GM10847 (cell line): ENCODE data around the gene TMTC4.

ENCODE experiments used
- POLR2A ChIP-seq: IDR thresholded peaks from 2 replicates; pipeline ENCODE4 v1.6.1; 2011; ENCODE audit not compliant: insufficient read length; ENCODE audit errors: extremely low read depth

Gene TMTC4

DNA sequence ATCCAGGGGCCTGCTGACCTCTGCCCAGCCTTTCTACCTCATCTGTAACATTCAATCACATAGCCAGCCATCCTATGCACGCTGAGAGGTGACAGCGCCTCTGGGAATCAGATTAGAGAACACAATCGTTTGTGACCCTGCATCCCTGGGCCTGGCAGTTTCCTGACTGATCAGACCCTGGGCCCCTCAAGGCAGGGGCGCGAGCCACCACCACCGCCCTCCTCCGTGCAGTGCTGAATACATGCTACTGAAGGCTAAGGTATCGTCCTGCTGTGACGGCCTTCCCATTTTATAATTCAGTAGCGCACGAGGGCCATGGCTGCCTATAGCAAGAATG is 1.3 kb downstream of the TMTC4 start:
- TF ChIP-seq POLR2A = no peak

DNA sequence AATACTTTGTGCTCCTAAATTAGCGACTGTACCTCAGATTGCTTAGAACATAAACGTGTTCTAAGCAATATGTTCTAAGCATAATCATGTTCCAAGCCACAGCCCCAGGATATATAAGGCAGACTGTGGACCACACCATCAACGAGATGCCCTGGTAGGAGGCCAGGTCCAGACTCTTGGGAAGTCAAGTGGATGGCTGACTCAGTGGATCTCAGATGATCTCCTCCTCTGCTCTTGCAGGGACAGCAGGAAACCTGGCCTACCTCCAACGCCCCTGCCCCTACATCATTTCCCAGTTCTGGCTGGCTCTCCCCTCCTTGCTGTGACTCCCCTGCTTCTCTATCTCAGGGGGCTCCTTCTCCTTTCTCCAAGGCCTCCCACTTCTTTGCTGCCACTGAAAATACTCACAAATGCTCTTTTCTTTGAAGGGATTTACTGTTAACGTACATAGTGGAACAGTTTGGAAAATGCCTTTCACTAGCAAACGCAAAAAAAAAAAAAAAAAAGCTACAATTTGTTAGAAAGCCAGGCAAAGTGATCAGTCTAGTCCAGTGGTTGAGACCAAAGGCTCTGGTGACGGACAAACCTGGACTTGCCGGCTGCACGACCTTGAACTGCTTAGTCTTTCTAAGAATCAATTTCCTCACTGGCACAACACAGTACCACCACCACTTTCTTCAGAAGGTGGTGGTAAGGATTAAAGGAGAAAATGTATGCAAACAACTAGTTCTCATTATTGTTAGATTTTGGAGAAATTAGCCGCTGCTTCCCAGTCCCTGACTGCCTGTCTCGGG is 3.0 kb downstream of the TMTC4 start:
- no peak for TF ChIP-seq POLR2A

- no peak for TF ChIP-seq POLR2A
Measured at GRCh38 chr13:100668408-100668807, 6.2 kb downstream of the TMTC4 start.

- no peak for TF ChIP-seq POLR2A
Measured at GRCh38 chr13:100667894-100668293, 6.7 kb downstream of the TMTC4 start.

GRCh38 chr13:100666124-100666523 is 8.5 kb downstream of the TMTC4 start:
- no peak for TF ChIP-seq POLR2A

DNA sequence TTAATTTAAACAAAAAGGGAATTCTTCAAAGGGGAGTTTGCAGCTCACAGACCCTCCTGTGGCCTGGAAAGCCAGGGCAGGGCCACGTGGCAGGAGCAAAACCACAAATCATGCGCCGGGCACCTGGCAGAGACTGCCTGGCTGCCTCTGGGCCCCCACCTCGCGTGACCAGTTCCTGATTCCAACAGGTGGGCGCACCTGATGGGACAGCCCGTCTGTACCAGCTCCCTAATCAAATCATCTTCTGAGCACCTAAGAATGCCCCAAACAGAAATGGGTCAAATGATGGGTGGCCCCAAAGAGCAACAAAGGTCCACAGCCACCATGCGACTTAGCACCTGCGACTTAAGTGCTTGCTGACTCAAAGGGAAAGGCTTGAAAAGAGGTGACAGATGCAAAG is 9.2 kb downstream of the TMTC4 start:
- no peak for TF ChIP-seq POLR2A

GRCh38 chr13:100664171-100664900 is 10.3 kb downstream of the TMTC4 start:
- TF ChIP-seq POLR2A = no peak

GRCh38 chr13:100662468-100663211 is 12.0 kb downstream of the TMTC4 start:
- no peak for TF ChIP-seq POLR2A

DNA sequence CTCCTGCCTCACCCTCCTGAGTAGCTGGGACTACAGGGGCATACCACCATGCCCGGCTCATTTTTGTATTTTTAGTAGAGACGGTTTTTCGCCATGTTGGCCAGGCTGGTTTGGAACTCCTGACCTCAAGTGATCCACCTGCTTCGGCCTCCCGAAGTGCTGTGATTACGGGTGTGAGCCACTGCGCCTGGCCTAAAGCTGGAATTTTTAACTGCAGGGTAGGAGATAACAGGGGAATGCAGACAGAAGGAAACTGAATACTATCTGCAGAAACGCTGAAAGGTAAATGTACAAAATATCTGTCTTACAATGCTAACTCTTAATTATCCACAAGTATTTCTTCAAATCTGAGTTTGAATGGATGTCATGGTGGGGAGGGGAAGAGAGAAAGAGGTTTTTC is 13.8 kb downstream of the TMTC4 start:
- no peak for TF ChIP-seq POLR2A

- no peak for TF ChIP-seq POLR2A
Measured at GRCh38 chr13:100659578-100659977, 15.0 kb downstream of the TMTC4 start.

DNA sequence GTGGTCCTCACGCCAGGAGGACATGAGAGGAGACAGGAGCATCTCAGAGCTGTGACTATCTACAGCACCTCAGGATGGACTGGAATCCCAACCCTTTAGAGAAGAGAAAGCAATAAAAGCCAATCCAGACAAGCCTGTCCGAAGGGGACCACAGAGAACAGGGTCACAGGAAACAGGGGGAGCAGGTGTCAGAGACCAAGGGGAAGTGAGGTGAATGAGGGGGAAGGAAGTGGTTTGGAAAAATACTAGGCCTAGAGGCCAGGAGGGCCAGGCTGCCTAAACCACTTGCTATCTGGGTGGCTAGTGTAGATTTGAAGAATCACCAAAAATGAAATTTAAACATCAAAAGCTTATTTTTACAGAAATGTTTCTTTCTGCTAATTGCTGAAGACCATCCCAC is 16.2 kb downstream of the TMTC4 start:
- TF ChIP-seq POLR2A = no peak

DNA sequence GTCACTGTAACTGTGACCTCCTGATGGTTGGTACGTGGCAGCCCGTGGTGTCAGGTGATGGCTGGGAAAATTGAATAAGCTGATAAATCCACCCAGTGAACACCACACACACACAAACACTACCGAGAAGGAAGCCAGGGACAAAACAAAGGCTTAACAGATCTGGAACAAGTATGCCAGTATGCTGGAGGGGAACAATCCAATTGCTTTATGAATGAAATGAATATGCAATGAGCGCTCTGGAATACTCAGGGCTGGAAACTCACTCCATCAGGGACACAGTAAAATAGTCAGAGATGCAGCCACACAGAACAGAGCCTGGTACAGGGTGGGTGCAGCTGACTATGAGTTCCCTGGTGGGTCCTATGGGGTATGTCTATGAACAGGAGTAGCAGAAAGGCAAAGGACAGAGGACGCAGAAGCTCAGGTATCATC is 16.7 kb downstream of the TMTC4 start:
- no peak for TF ChIP-seq POLR2A

DNA sequence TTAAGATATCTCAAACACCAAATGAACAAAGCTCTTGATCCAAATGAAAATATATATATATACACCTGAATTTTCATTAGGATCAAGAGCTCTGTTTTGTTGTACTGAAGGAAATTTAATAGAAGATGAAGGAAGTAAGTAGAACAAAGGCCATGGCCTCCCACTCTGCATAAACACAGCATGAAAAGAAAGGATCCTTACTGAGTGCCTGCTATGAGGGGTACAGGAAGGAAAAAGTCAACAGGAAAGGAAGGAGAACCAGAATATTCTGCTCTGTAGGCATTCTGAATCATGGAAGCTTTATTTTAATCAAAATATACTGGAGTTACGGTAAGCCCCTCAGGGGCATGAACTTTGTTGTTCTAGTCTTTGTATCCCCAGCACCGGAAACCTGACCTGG is 22.1 kb downstream of the TMTC4 start:
- TF ChIP-seq POLR2A = no peak

GRCh38 chr13:100650326-100650725 is 24.3 kb downstream of the TMTC4 start:
- no peak for TF ChIP-seq POLR2A

DNA sequence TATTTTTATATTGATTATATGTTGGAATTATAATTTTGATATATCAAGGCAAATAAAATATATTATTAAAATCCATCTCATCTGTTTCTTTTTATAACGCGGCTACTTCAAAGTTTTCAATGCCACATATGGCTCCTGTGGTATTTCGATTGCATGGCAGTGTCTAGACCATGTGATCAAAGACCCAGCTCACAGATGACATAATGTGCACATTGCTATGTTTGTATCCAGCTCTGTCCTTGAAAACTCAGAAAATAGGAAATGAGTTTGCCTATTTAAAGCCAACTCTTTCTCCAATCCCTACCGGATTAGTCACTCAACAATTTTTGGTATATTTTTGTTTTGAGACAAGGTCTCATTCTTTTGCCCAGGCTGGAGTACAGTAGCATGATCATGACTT is 26.2 kb downstream of the TMTC4 start:
- TF ChIP-seq POLR2A = no peak

DNA sequence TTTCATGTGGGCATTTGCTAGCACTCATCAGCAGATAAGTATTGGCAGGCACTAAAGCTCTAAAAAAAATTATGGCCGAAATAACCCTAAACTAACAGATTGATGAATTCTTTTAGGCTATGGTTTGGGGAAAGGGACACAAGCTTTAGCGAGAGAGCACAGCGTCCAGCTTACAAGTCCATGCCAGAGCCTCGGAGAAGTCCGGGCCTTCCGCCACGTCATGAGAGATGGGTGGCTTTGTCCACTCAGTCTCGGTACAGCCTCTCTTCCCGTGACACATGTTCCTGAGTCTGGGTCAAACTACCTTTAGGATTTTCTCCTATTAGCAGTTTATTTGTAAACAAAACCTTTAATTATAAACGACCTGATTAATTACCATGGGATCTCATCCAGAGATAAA is 27.7 kb downstream of the TMTC4 start:
- TF ChIP-seq POLR2A = no peak
